KMS-11 (cell line): ENCODE data around the gene TSGA10IP.

Experiments
- H2AFZ ChIP-seq: fragments of 200-600 bp; sonication (generic); 2 replicates; pipeline ENCODE4 v1.6.1; 2016; ENCODE audit warnings: antibody characterized with exemption, mixed run types, low read depth
- H3K27ac ChIP-seq: fragments of 200-600 bp; sonication (generic); 2 replicates; pipeline ENCODE4 v1.6.1; 2016; ENCODE audit warnings: mild to moderate bottlenecking, mixed run types
- H3K27me3 ChIP-seq: fragments of 200-600 bp; sonication (generic); 2 replicates; pipeline ENCODE4 v1.6.1; 2017; ENCODE audit warnings: mild to moderate bottlenecking, low read depth, mixed run types, moderate library complexity; ENCODE audit not compliant: insufficient read depth
- H3K36me3 ChIP-seq: fragments of 200-600 bp; sonication (generic); 2 replicates; pipeline ENCODE4 v1.6.1; 2017; ENCODE audit warnings: mild to moderate bottlenecking, mixed run types; ENCODE audit not compliant: insufficient read depth
- H3K4me1 ChIP-seq: fragments of 200-600 bp; sonication (generic); 2 replicates; pipeline ENCODE4 v1.6.1; 2016; ENCODE audit warnings: mild to moderate bottlenecking, low read depth, mixed run types; ENCODE audit not compliant: poor library complexity, severe bottlenecking
- H3K4me2 ChIP-seq: fragments of 200-600 bp; sonication (generic); 2 replicates; pipeline ENCODE4 v1.7.0; 2016; ENCODE audit warnings: mild to moderate bottlenecking, mixed run types
- H3K4me3 ChIP-seq: fragments of 200-600 bp; sonication (generic); IDR thresholded peaks from 2 replicates; pipeline ENCODE4 v1.6.1; 2017; ENCODE audit warnings: low read depth, low read length, mixed read lengths; ENCODE audit not compliant: insufficient read depth
- H3K79me2 ChIP-seq: fragments of 200-600 bp; sonication (generic); 2 replicates; pipeline ENCODE4 v1.6.1; 2016; ENCODE audit warnings: low read depth, mixed run types; ENCODE audit not compliant: insufficient read depth
- H3K9ac ChIP-seq: fragments of 200-600 bp; sonication (generic); 2 replicates; pipeline ENCODE4 v1.6.1; 2016; ENCODE audit warnings: mild to moderate bottlenecking, mixed run types
- H4K20me1 ChIP-seq: fragments of 200-600 bp; sonication (generic); 2 replicates; pipeline ENCODE4 v1.6.1; 2016; ENCODE audit warnings: mild to moderate bottlenecking, mixed run types; ENCODE audit not compliant: insufficient read depth
- TF ChIP-seq, protein P1 (sequence below): fragments of 200-600 bp; sonication (generic); conservative IDR thresholded peaks from 2 replicates; pipeline ENCODE4 v1.6.1; 2017; ENCODE audit warnings: low read depth, mild to moderate bottlenecking, antibody characterized with exemption, low read length, moderate library complexity, mixed read lengths

TSGA10IP gene

GRCh38 chr11:65927904-65928397, 17.3 kb upstream of the TSGA10IP start:
- peak overlapping the region; percentile 86 for H3K27ac ChIP-seq
- no peak overlapping the region for H3K4me3 ChIP-seq
- no peaks in the 10 kb centered on the region for H3K79me2 ChIP-seq
- peak overlapping the region; percentile 91 for H3K4me2 ChIP-seq
- peak overlapping the region; percentile 75 for H2AFZ ChIP-seq
- no peaks in the 10 kb centered on the region for H3K27me3 ChIP-seq
- TF ChIP-seq, protein P1, sequence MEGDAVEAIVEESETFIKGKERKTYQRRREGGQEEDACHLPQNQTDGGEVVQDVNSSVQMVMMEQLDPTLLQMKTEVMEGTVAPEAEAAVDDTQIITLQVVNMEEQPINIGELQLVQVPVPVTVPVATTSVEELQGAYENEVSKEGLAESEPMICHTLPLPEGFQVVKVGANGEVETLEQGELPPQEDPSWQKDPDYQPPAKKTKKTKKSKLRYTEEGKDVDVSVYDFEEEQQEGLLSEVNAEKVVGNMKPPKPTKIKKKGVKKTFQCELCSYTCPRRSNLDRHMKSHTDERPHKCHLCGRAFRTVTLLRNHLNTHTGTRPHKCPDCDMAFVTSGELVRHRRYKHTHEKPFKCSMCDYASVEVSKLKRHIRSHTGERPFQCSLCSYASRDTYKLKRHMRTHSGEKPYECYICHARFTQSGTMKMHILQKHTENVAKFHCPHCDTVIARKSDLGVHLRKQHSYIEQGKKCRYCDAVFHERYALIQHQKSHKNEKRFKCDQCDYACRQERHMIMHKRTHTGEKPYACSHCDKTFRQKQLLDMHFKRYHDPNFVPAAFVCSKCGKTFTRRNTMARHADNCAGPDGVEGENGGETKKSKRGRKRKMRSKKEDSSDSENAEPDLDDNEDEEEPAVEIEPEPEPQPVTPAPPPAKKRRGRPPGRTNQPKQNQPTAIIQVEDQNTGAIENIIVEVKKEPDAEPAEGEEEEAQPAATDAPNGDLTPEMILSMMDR: no peak
- no peaks in the 10 kb centered on the region for H3K36me3 ChIP-seq
- H3K9ac ChIP-seq: peak overlapping the region; percentile 47; the same call in 1 of the 2 replicates
- H3K4me1 ChIP-seq: peaks cover 35% of the 10 kb centered on the region
- no peaks in the 10 kb centered on the region for H4K20me1 ChIP-seq

DNA sequence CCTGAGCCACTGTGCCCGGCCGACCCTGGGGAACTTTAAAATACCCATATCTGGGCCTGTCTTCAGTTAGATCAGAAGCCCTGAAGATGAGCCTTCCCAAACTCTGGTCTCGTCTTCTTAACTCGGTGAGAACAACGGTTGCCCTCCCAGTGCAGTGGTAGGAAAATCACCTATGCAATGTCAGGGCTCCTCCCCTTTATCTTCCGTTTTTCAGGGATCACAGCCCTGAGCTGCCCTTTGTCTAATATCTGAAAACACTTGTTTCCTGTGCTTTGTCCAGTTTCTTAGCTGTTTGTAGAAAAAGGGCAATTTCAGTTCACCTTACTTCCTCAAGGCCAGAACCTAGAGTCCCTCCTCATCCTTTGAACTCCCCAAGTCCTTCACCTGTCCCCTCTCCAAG, 16.6 kb upstream of the TSGA10IP start:
- H4K20me1 ChIP-seq: no peaks in the 10 kb centered on the region
- no peaks in the 10 kb centered on the region for H3K36me3 ChIP-seq
- H3K27ac ChIP-seq: peak overlapping the region; percentile 86
- H3K4me3 ChIP-seq: no peak overlapping the region
- H3K27me3 ChIP-seq: no peaks in the 10 kb centered on the region
- H2AFZ ChIP-seq: peak overlapping the region; percentile 75
- peaks cover 35% of the 10 kb centered on the region for H3K4me1 ChIP-seq
- TF ChIP-seq, protein P1: no peak
- H3K79me2 ChIP-seq: no peaks in the 10 kb centered on the region
- peak overlapping the region; percentile 47; the same call in 1 of the 2 replicates for H3K9ac ChIP-seq
- H3K4me2 ChIP-seq: peak overlapping the region; percentile 91

DNA sequence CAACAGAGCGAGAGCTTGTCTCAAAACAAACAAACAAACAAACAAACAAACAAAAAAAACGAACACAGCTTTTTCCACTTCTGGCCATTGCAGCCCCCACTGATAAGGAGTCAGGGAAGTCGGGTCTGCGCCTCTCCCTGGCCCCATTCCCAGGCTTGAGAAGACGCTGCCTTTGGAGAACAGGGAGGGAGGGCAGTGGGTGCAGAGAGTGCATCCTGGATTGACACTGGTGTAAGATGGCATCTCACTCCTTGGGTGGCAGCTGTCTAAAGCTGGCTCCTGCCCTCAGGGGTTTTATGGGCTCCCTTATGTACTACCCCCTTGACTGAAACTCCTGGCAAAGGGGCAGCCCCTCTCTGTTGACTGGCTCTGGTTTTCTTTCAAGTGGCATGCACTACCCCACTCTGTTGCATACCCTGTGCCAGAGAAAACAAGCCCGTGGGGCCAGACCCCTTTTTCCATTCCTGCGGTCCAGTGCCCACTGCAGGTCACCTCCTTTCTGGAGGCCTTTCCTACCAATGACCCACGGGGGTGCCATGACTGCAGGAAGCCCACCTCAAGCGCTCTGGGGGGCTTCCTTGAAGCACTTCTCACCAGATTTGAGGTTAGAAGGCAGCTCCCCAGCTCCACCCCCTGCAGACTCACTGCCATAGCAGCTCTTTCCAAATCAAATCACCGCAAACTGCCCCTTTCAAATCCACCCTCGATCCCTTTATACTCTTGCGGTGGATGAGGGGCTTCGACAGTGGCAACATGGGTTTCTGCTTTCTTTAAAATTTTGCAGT, 13.3 kb upstream of the TSGA10IP start:
- TF ChIP-seq, protein P1: no peak
- H3K36me3 ChIP-seq: no peaks in the 10 kb centered on the region
- H3K79me2 ChIP-seq: no peaks in the 10 kb centered on the region
- H3K4me2 ChIP-seq: no peak overlapping the region
- H3K4me1 ChIP-seq: peaks cover 38% of the 10 kb centered on the region
- H3K27ac ChIP-seq: no peak overlapping the region
- H2AFZ ChIP-seq: no peak overlapping the region
- no peaks in the 10 kb centered on the region for H3K27me3 ChIP-seq
- H4K20me1 ChIP-seq: no peaks in the 10 kb centered on the region
- H3K9ac ChIP-seq: no peak overlapping the region
- no peak overlapping the region for H3K4me3 ChIP-seq

DNA sequence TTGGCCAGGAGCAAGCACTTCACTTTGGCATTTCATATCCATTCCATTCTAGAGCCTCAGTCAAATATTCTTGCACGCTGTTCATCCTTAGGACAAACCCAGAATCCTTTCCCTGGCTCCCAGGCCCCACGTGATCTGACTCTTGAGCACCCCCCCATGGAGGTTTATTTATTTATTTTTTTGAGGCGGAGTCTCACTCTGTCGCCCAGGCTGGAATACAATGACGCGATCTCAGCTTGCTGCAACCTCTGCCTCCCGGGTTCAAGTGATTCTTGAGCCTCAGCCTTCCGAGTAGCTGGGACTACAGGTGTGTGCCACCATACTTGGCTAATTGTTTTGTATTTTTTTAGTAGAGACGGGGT, 12.7 kb upstream of the TSGA10IP start:
- H3K9ac ChIP-seq: no peak overlapping the region
- no peaks in the 10 kb centered on the region for H3K27me3 ChIP-seq
- peaks cover 35% of the 10 kb centered on the region for H3K4me1 ChIP-seq
- H3K27ac ChIP-seq: no peak overlapping the region
- no peaks in the 10 kb centered on the region for H3K79me2 ChIP-seq
- H4K20me1 ChIP-seq: no peaks in the 10 kb centered on the region
- H3K4me2 ChIP-seq: no peak overlapping the region
- TF ChIP-seq, protein P1: no peak
- no peaks in the 10 kb centered on the region for H3K36me3 ChIP-seq
- no peak overlapping the region for H2AFZ ChIP-seq
- no peak overlapping the region for H3K4me3 ChIP-seq
